ENCODE measurements around the gene POLR3GL. TPM values are rescaled to one million over a fixed set of nuclear protein-coding genes. Genes with fewer than 3 reads are reported as not detected.
"Not testable (repeated sequence)": the region's sequence is repeated elsewhere in the genome, so short reads cannot be mapped to it uniquely, and the experiment has no call there.

Gene POLR3GL
- total RNA-seq, 6 donors from 2014 or later = 18.7 to 25.7 (median 22.5) TPM

- ATAC-seq (ENCODE audit: low FRiP score in 2 of 2) (no peak), DNase-seq (no peak)
- no peaks in the 10 kb centered on the region for H3K36me3 ChIP-seq
- H3K4me3 ChIP-seq = no peak overlapping the region
- peaks cover 5 to 14% (median 11%) of the 10 kb centered on the region in 4 donors for H3K4me1 ChIP-seq
- TF ChIP-seq POLR2A (IDR thresholded peaks at IDR 0.05) = no peak
- TF ChIP-seq EP300 (IDR thresholded peaks at IDR 0.05) = no peak
- TF ChIP-seq POLR2AphosphoS5 (IDR thresholded peaks at IDR 0.05) = no peak
- TF ChIP-seq CTCF (IDR thresholded peaks at IDR 0.05) = no peak
- no peaks in the 10 kb centered on the region for H3K9me3 ChIP-seq
- H3K27ac ChIP-seq = no peak overlapping the region
- 76 to 79% methylated on average over 7 of the region's 7 CpGs for WGBS, 2 donors
- peaks cover 0 to 7% (median 3%) of the 10 kb centered on the region in 4 donors for H3K27me3 ChIP-seq
Measured at GRCh38 chr1:146022403-146023127, 58.1 kb downstream of the POLR3GL start.

DNA sequence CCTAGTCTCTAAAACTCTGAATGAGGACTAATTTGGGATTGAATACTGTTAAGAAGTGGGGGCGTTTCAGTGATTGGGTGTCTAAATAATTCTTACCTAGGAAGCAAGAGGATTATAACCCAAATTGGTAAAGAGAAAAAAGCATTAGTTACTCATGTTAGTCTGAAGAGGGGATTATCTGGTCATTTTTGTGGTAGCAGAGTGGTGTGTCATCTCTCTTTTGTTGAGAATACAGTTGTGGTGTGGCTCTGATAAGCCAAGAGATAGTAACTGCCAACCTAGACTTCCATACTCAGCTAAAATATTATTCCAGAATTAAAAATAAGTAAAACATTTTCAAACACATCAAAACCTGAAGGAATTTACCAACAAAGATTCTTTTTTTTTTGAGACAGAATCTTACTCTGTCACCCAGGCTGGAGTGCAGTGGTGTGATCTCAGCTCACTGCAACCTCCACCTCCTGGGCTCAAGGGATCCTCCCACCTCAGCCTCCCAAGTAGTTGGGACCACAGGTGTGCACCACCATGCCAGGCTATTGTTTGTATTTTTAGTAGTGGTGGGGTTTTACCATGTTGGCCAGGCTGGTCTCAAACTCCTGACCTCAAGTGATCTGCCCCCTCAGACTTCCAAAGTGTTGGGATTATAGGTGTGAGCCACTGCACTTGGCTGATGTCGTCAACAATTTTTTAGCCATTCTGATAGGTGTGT lies 61.5 kb downstream of the POLR3GL start:
- H3K36me3 ChIP-seq; H3K9me3 ChIP-seq; H3K27ac ChIP-seq; ATAC-seq (ENCODE audit: low FRiP score in 2 of 2); H3K4me3 ChIP-seq; H3K4me1 ChIP-seq; DNase-seq; H3K27me3 ChIP-seq: not testable (repeated sequence)
- 79 to 83% methylated on average over 2 of the region's 2 CpGs for WGBS, 2 donors

DNA sequence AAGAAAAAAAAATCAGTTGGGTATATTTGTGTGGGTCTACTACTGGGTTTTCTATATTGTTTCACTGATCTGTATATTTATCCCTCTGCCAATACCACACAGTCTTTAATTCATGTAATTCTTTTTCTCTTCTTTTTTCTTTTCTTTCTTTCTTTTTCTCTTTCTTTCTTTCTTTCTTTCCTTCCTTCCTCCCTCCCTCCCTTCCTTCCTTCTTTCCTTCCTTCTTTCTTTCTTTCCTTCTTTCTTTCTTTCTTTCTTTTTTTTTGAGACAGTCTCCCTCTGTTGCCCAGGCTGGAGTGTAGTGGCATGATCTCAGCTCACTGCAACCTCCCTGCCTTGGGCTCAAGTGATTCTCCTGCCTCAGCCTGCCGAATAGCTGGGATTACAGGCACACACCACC lies 62.2 kb downstream of the POLR3GL start:
- H3K4me1 ChIP-seq; H3K27ac ChIP-seq; H3K4me3 ChIP-seq; H3K27me3 ChIP-seq; ATAC-seq (ENCODE audit: low FRiP score in 2 of 2); DNase-seq; H3K9me3 ChIP-seq; H3K36me3 ChIP-seq: not testable (repeated sequence)
- 72 to 76% methylated on average over 1 of the region's 1 CpG for WGBS, 2 donors

Other genes with a start within 250 kb of the POLR3GL start
- under 1 TPM in 2 of 6 donors, not detected in 4; 0.71 to 0.89 TPM for gene CD160, start 245.2 kb upstream of the POLR3GL start, total RNA-seq
- 10 to 100 TPM; 10.7 to 32.0 (median 19.0) TPM for gene RNF115, start 140.6 kb upstream of the POLR3GL start, total RNA-seq
- 10 to 100 TPM; 15.9 to 40.9 (median 26.7) TPM for gene POLR3C, start 140.5 kb upstream of the POLR3GL start, total RNA-seq
- gene NUDT17, start 119.1 kb upstream of the POLR3GL start, total RNA-seq = 10 to 100 TPM in 2 of 6 donors, 1 to 10 TPM in 4; 2.1 to 11.0 (median 4.8) TPM
- 10 to 100 TPM; 23.0 to 71.2 (median 29.5) TPM for gene PIAS3, start 105.6 kb upstream of the POLR3GL start, total RNA-seq
- 1 to 10 TPM in 4 of 6 donors, under 1 TPM in 1, not detected in 1; 0.76 to 2.5 (median 1.3) TPM for gene ANKRD35, start 78.8 kb upstream of the POLR3GL start, total RNA-seq
- 10 to 100 TPM; 13.3 to 46.1 (median 14.9) TPM for gene ITGA10, start 54.6 kb upstream of the POLR3GL start, total RNA-seq
- gene PEX11B, start 46.0 kb upstream of the POLR3GL start, total RNA-seq = 10 to 100 TPM; 15.2 to 29.5 (median 26.9) TPM
- gene RBM8A, start 37.2 kb upstream of the POLR3GL start, total RNA-seq = 100 to 1,000 TPM in 3 of 6 donors, 10 to 100 TPM in 3; 30.1 to 144 (median 101) TPM
- 10 to 100 TPM in 5 of 6 donors, 1 to 10 TPM in 1; 5.2 to 35.6 (median 16.5) TPM for gene LIX1L, start 6.7 kb upstream of the POLR3GL start, total RNA-seq
- 1 to 10 TPM in 2 of 6 donors, under 1 TPM in 4; 0.30 to 2.6 (median 0.73) TPM for gene ANKRD34A, start 115 bp upstream of the POLR3GL start, total RNA-seq
- 1,000 to 10,000 TPM in 3 of 6 donors, 100 to 1,000 TPM in 3; 703 to 1,481 (median 910) TPM for gene TXNIP, start 31.9 kb downstream of the POLR3GL start, total RNA-seq
- gene HJV, start 57.0 kb downstream of the POLR3GL start, total RNA-seq = not detected
- gene NBPF10, start 180.1 kb downstream of the POLR3GL start, total RNA-seq = 10 to 100 TPM in 1 of 6 donors, 1 to 10 TPM in 4, under 1 TPM in 1; 0.67 to 10.5 (median 2.9) TPM

Data from upper lobe of left lung (tissue), 6 donors.